Ramos (cell line): Measurements from ENCODE around the gene FAM168A.
"Not testable (repeated sequence)": the region's sequence is repeated elsewhere in the genome, so short reads cannot be mapped to it uniquely, and the experiment has no call there.

Experiments used
- in situ Hi-C: fragments of 300-500 bp; cut with MboI; formaldehyde crosslinking; loops from one replicate; pipeline ENCODE4 v1.14.3; 2022; ENCODE audit warnings: low sequenced_read_pairs; ENCODE audit not compliant: unreplicated experiment

FAM168A gene

GRCh38 chr11:73597336-73597955 lies 466 bp downstream of the FAM168A start:
- in situ Hi-C loops = no loop called here

- in situ Hi-C loops = no loop called here
Observed at GRCh38 chr11:73596547-73596946, 1.4 kb downstream of the FAM168A start.

GRCh38 chr11:73592640-73593039 lies 5.3 kb downstream of the FAM168A start:
- in situ Hi-C loops = no loop called here

GRCh38 chr11:73591743-73592142 lies 6.2 kb downstream of the FAM168A start:
- in situ Hi-C loops = no loop called here

GRCh38 chr11:73590991-73591390 lies 6.9 kb downstream of the FAM168A start:
- in situ Hi-C loops = no loop called here

GRCh38 chr11:73586791-73587190 lies 11.1 kb downstream of the FAM168A start:
- in situ Hi-C loops = no loop called here

- in situ Hi-C loops = no loop called here
Observed at GRCh38 chr11:73585834-73586575, 11.9 kb downstream of the FAM168A start.

GRCh38 chr11:73584831-73585230 lies 13.1 kb downstream of the FAM168A start:
- in situ Hi-C loops = no loop called here

GRCh38 chr11:73582653-73583052 lies 15.3 kb downstream of the FAM168A start:
- in situ Hi-C loops = no loop called here

GRCh38 chr11:73580749-73581148 lies 17.2 kb downstream of the FAM168A start:
- in situ Hi-C loops = not testable (repeated sequence)

- in situ Hi-C loops = no loop called here
Observed at GRCh38 chr11:73579641-73580434, 18.1 kb downstream of the FAM168A start.

- in situ Hi-C loops = no loop called here
Observed at GRCh38 chr11:73578592-73579185, 19.2 kb downstream of the FAM168A start.

- in situ Hi-C loops = no loop called here
Observed at GRCh38 chr11:73577496-73577917, 20.4 kb downstream of the FAM168A start.

- in situ Hi-C loops = no loop called here
Observed at GRCh38 chr11:73576185-73576614, 21.7 kb downstream of the FAM168A start.

GRCh38 chr11:73571982-73572381 lies 25.9 kb downstream of the FAM168A start:
- in situ Hi-C loops = not testable (repeated sequence)

GRCh38 chr11:73570415-73571114 lies 27.3 kb downstream of the FAM168A start:
- in situ Hi-C loops = no loop called here

- in situ Hi-C loops = no loop called here
Observed at GRCh38 chr11:73566977-73567755, 30.7 kb downstream of the FAM168A start.

GRCh38 chr11:73566422-73566821 lies 31.5 kb downstream of the FAM168A start:
- in situ Hi-C loops = no loop called here

- in situ Hi-C loops = no loop called here
Observed at GRCh38 chr11:73565804-73566203, 32.1 kb downstream of the FAM168A start.
